ENCODE data around the gene CHMP1A. TPM values are rescaled to one million over a fixed set of nuclear protein-coding genes. Genes with fewer than 3 reads are reported as not detected.

The CHMP1A gene
- total and polyA plus RNA-seq, 2 experiments from 2014 or later, result 42.3 to 81.9 TPM

DNA sequence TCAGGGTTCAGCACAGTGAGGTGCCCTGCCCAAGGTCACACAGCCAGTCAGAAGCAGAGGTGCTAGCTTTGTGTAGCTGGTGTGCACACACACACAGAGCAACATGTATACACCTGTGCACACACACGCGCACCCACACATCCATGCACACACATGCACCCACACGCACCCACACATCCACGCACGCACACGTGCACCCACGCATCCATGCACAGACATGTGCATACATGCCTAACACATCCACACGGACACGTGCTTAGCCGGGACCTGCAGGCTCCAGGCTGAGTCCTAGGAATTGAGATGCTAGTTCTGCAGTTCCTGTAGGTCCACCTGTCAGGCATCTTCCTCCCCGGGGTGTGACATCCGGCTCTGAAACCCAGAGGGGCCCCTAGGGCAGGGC, 57.1 kb downstream of the CHMP1A start:
- DNase-seq (ENCODE audit: low spot score) (no peak), ATAC-seq (no peak)
- TF ChIP-seq ETS1 (IDR thresholded peaks at IDR 0.05) (no peak), STAT1 (IDR thresholded peaks at IDR 0.05; ENCODE audit: unreplicated experiment) (no peak), NANOG (IDR thresholded peaks at IDR 0.05; ENCODE audit: borderline replicate concordance) (no peak), ZNF462 (CRISPR knock-in tag; IDR thresholded peaks at IDR 0.05) (no peak), ZNF331 (CRISPR knock-in tag; IDR thresholded peaks at IDR 0.05; ENCODE audit: low read depth) (no peak), EZH2phosphoT487 (IDR thresholded peaks at IDR 0.05; ENCODE audit: unreplicated experiment) (no peak), POLR2AphosphoS5 (IDR thresholded peaks at IDR 0.05; ENCODE audit: low read depth) (no peak), EZH2 (IDR thresholded peaks at IDR 0.05; ENCODE audit: low read depth, unreplicated experiment) (no peak), CTCF (conservative IDR thresholded peaks at IDR 0.05; ENCODE audit: low read depth in 2 of 2) (no peak)
- TF ChIP-seq, protein P1, sequence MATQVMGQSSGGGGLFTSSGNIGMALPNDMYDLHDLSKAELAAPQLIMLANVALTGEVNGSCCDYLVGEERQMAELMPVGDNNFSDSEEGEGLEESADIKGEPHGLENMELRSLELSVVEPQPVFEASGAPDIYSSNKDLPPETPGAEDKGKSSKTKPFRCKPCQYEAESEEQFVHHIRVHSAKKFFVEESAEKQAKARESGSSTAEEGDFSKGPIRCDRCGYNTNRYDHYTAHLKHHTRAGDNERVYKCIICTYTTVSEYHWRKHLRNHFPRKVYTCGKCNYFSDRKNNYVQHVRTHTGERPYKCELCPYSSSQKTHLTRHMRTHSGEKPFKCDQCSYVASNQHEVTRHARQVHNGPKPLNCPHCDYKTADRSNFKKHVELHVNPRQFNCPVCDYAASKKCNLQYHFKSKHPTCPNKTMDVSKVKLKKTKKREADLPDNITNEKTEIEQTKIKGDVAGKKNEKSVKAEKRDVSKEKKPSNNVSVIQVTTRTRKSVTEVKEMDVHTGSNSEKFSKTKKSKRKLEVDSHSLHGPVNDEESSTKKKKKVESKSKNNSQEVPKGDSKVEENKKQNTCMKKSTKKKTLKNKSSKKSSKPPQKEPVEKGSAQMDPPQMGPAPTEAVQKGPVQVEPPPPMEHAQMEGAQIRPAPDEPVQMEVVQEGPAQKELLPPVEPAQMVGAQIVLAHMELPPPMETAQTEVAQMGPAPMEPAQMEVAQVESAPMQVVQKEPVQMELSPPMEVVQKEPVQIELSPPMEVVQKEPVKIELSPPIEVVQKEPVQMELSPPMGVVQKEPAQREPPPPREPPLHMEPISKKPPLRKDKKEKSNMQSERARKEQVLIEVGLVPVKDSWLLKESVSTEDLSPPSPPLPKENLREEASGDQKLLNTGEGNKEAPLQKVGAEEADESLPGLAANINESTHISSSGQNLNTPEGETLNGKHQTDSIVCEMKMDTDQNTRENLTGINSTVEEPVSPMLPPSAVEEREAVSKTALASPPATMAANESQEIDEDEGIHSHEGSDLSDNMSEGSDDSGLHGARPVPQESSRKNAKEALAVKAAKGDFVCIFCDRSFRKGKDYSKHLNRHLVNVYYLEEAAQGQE (IDR thresholded peaks at IDR 0.05; ENCODE audit: unreplicated experiment), result no peak
- H3K36me3 ChIP-seq (ENCODE audit: insufficient read depth), result no peaks in the 10 kb centered on the region
- H3K27ac ChIP-seq (ENCODE audit: low read depth), result no peak overlapping the region
- no peaks in the 10 kb centered on the region for H3K79me2 ChIP-seq (replicated peaks; ENCODE audit: insufficient read depth)
- H4K20me1 ChIP-seq (replicated peaks; ENCODE audit: insufficient read depth), result no peaks in the 10 kb centered on the region
- no peak overlapping the region for H3K4me3 ChIP-seq
- H3K27me3 Mint-ChIP-seq (ENCODE audit: insufficient read depth, low read depth, poor library complexity), result peaks cover 18% of the 10 kb centered on the region
- no peak overlapping the region for H2AFZ ChIP-seq
- H3F3A ChIP-seq (replicated peaks; ENCODE audit: low read depth), result no peaks in the 10 kb centered on the region
- H3K27me3 ChIP-seq (ENCODE audit: insufficient read depth), result no peaks in the 10 kb centered on the region
- no peaks in the 10 kb centered on the region for H3K9me2 ChIP-seq (ENCODE audit: insufficient read depth)
- H3K9me3 Mint-ChIP-seq, result no peaks in the 10 kb centered on the region
- peaks cover 11% of the 10 kb centered on the region for H3K4me1 Mint-ChIP-seq
- no peaks in the 10 kb centered on the region for H3K36me3 Mint-ChIP-seq (ENCODE audit: low read depth)
- no peak overlapping the region for H3K27ac Mint-ChIP-seq
- H3K4me3 Mint-ChIP-seq, result no peak overlapping the region
- H3K4me1 ChIP-seq (ENCODE audit: insufficient read depth), result peaks cover 11% of the 10 kb centered on the region
- H3K4me2 ChIP-seq, result no peak overlapping the region

Measured in GM23338 (cell line).